ENCODE data around the gene GFOD1. TPM values are rescaled to one million over a fixed set of nuclear protein-coding genes. Genes with fewer than 3 reads are reported as not detected.

GFOD1 gene
- total and polyA plus RNA-seq, 2 of the 4 experiments (the other 2 are of a cell fraction): 1.8 to 3.4 TPM

GRCh38 chr6:13348334-13349113 lies 138.9 kb downstream of the GFOD1 start:
- Histone ChIP-seq H4K20me1 (ENCODE audit: insufficient read depth, low read length) (no peaks in the 10 kb centered on the region), H2AK9ac (replicated peaks; ENCODE audit: low read depth, low read length, poor library complexity) (peak overlapping the region; percentile 31), H4K8ac (ENCODE audit: low read depth in 2 of 2, low read length in 2 of 2) (no peak overlapping the region), H2BK20ac (ENCODE audit: low read depth, low read length) (no peak overlapping the region), H3K4me3 (ENCODE audit: insufficient read depth, low read depth, low read length) (no peak overlapping the region), H3K4me1 (ENCODE audit: control insufficient read depth, insufficient read depth, low read length) (peaks cover under 1% of the 10 kb centered on the region; the same call in 1 of the 2 replicates), H3K4ac (ENCODE audit: low read depth, low read length) (no peak overlapping the region), H4K5ac (ENCODE audit: low read depth, low read length) (no peak overlapping the region), H3K14ac (replicated peaks; ENCODE audit: low read depth, low read length) (no peak overlapping the region), H3K9me1 (ENCODE audit: insufficient read depth, low read length) (peaks cover 1% of the 10 kb centered on the region), H3K79me1 (ENCODE audit: low read depth in 1 of 2, low read length in 2 of 2) (no peaks in the 10 kb centered on the region), H3K9me3 (ENCODE audit: control insufficient read depth, insufficient read depth, low read length) (no peaks in the 10 kb centered on the region), H3K9ac (ENCODE audit: low read depth, low read length) (no peak overlapping the region), H4K91ac (ENCODE audit: insufficient read depth, low read depth, low read length) (no peak overlapping the region), H3K27me3 (ENCODE audit: control insufficient read depth, insufficient read depth, low read length) (no peaks in the 10 kb centered on the region), H2BK120ac (ENCODE audit: low read depth, low read length) (no peak overlapping the region), H3K4me2 (ENCODE audit: low read depth, low read length) (no peak overlapping the region), H2AFZ (replicated peaks; ENCODE audit: low read length, poor library complexity) (no peak overlapping the region), H3K23ac (ENCODE audit: low read depth, low read length) (no peak overlapping the region), H2BK5ac (ENCODE audit: low read depth, low read length, poor library complexity, severe bottlenecking) (no peak overlapping the region), H3K18ac (ENCODE audit: low read depth, low read length) (no peak overlapping the region), H3K56ac (ENCODE audit: extremely low read depth, insufficient read depth, low read length) (no peak overlapping the region), H3K27ac (ENCODE audit: insufficient read depth, low read length) (no peak overlapping the region), H2BK15ac (ENCODE audit: low read depth, low read length) (no peak overlapping the region), H2AK5ac (ENCODE audit: low read depth, low read length) (no peak overlapping the region), H3K36me3 (ENCODE audit: control insufficient read depth, insufficient read depth, low read length) (no peaks in the 10 kb centered on the region)
- ChIA-PET CTCF (interaction anchor here (1.5 kb wide), 1 partner anchor 14 kb away, joined by 3 read pairs; no protein-coding TSS in a partner anchor), POLR2A (ENCODE audit: unreplicated experiment) (no interaction called here)
- DNase-seq (no peak), ATAC-seq (ENCODE audit: low read depth) (no peak)
- 70% methylated on average over 2 of the region's 8 CpGs; no CpG with 5 or more reads in 1 of the 2 experiments for WGBS, 2 experiments (ENCODE audit: extremely low coverage in 2 of 2, insufficient read length in 1 of 2)
- intact Hi-C loops (cut with micrococcal nuclease): no loop called here
- dilution Hi-C loops (cut with HindIII; ENCODE audit: low sequenced_read_pairs, unreplicated experiment): no loop called here
- in situ Hi-C loops (cut with MboI; ENCODE audit: low sequenced_read_pairs): no loop called here
- BruUV-seq (replicated peaks): no TSS peak
- TF ChIP-seq MAFK (IDR thresholded peaks at IDR 0.05; ENCODE audit: low read depth, low read length) (no peak), SMC3 (IDR thresholded peaks at IDR 0.05; ENCODE audit: low read depth, low read length) (no peak), RFX5 (IDR thresholded peaks at IDR 0.05; ENCODE audit: low read depth, low read length) (no peak), CEBPB (IDR thresholded peaks at IDR 0.05; ENCODE audit: low read depth, low read length) (no peak), RAD21 (IDR thresholded peaks at IDR 0.05; ENCODE audit: low read length) (no peak), RCOR1 (IDR thresholded peaks at IDR 0.05; ENCODE audit: insufficient replicate concordance, low read length) (no peak), MAZ (IDR thresholded peaks at IDR 0.05; ENCODE audit: borderline replicate concordance, low read depth, low read length) (no peak), BHLHE40 (IDR thresholded peaks at IDR 0.05; ENCODE audit: low read depth, low read length) (no peak), FOS (IDR thresholded peaks at IDR 0.05; ENCODE audit: low read depth, low read length) (no peak), MXI1 (IDR thresholded peaks at IDR 0.05; ENCODE audit: borderline replicate concordance, low read depth, low read length) (no peak), CHD1 (IDR thresholded peaks at IDR 0.05; ENCODE audit: low read depth, low read length) (no peak), NFE2L2 (IDR thresholded peaks at IDR 0.05; ENCODE audit: low read depth, low read length) (no peak), POLR2A (IDR thresholded peaks at IDR 0.05; ENCODE audit: low read depth, low read length) (no peak)
- TF ChIP-seq, protein P1, sequence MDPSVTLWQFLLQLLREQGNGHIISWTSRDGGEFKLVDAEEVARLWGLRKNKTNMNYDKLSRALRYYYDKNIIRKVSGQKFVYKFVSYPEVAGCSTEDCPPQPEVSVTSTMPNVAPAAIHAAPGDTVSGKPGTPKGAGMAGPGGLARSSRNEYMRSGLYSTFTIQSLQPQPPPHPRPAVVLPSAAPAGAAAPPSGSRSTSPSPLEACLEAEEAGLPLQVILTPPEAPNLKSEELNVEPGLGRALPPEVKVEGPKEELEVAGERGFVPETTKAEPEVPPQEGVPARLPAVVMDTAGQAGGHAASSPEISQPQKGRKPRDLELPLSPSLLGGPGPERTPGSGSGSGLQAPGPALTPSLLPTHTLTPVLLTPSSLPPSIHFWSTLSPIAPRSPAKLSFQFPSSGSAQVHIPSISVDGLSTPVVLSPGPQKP (IDR thresholded peaks at IDR 0.05; ENCODE audit: borderline replicate concordance, low read depth, low read length): no peak
- TF ChIP-seq, protein P2, sequence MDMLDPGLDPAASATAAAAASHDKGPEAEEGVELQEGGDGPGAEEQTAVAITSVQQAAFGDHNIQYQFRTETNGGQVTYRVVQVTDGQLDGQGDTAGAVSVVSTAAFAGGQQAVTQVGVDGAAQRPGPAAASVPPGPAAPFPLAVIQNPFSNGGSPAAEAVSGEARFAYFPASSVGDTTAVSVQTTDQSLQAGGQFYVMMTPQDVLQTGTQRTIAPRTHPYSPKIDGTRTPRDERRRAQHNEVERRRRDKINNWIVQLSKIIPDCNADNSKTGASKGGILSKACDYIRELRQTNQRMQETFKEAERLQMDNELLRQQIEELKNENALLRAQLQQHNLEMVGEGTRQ (IDR thresholded peaks at IDR 0.05; ENCODE audit: low read depth, low read length): no peak
